Embryonic facial prominence (tissue), 1 donor: Measurements from ENCODE around the gene CXCL9.
"Not testable (repeated sequence)": the region's sequence is repeated elsewhere in the genome, so short reads cannot be mapped to it uniquely, and the experiment has no call there.

Source experiments
- DNase-seq: peaks from one replicate; pipeline ENCODE4 v3.0.0-alpha.2; 2016; ENCODE audit errors: extremely low spot score

The CXCL9 gene

GRCh38 chr4:76007089-76007862 is at the start of gene CXCL9:
Gene CXCL9, minus strand, starts transcription at chr4:76007509. Its CDS starts 60 bp downstream, at chr4:76007449.
- no peak for DNase-seq

- no peak for DNase-seq
Measured at GRCh38 chr4:76055421-76055820, 48.1 kb upstream of the CXCL9 start.

- no peak for DNase-seq
Measured at GRCh38 chr4:76055016-76055415, 47.7 kb upstream of the CXCL9 start.

GRCh38 chr4:76053730-76054129 is 46.4 kb upstream of the CXCL9 start:
- DNase-seq: no peak

GRCh38 chr4:76050560-76051050 is 43.3 kb upstream of the CXCL9 start:
- DNase-seq: not testable (repeated sequence)

- DNase-seq: not testable (repeated sequence)
Measured at GRCh38 chr4:76049860-76050416, 42.6 kb upstream of the CXCL9 start.

GRCh38 chr4:76044686-76045085 is 37.4 kb upstream of the CXCL9 start:
- not testable (repeated sequence) for DNase-seq

- not testable (repeated sequence) for DNase-seq
Measured at GRCh38 chr4:76043306-76043705, 36.0 kb upstream of the CXCL9 start.

- not testable (repeated sequence) for DNase-seq
Measured at GRCh38 chr4:76042241-76042998, 35.1 kb upstream of the CXCL9 start.

- no peak for DNase-seq
Measured at GRCh38 chr4:76036855-76037254, 29.5 kb upstream of the CXCL9 start.

GRCh38 chr4:76035799-76036380 is 28.6 kb upstream of the CXCL9 start, which contains the start of gene CXCL11:
Gene CXCL11, minus strand, starts transcription at chr4:76036070. Its CDS starts 83 bp downstream, at chr4:76035987.
- no peak for DNase-seq

GRCh38 chr4:76035141-76035540 is 27.8 kb upstream of the CXCL9 start:
- no peak for DNase-seq

- DNase-seq: no peak
Measured at GRCh38 chr4:76029300-76029699, 22.0 kb upstream of the CXCL9 start.

GRCh38 chr4:76028350-76028765 is 21.0 kb upstream of the CXCL9 start:
- no peak for DNase-seq

GRCh38 chr4:76024065-76024464 is 16.8 kb upstream of the CXCL9 start:
- no peak for DNase-seq

GRCh38 chr4:76023389-76023788 is 16.1 kb upstream of the CXCL9 start, which contains the start of gene CXCL10:
Gene CXCL10, minus strand, starts transcription at chr4:76023497. Its CDS starts 66 bp downstream, at chr4:76023431.
- DNase-seq: no peak

GRCh38 chr4:76022677-76023076 is 15.4 kb upstream of the CXCL9 start:
- DNase-seq: no peak

GRCh38 chr4:76022031-76022430 is 14.7 kb upstream of the CXCL9 start:
- DNase-seq: no peak

GRCh38 chr4:76017056-76017686 is 9.9 kb upstream of the CXCL9 start:
- DNase-seq: no peak

- DNase-seq: no peak
Measured at GRCh38 chr4:76016393-76016792, 9.1 kb upstream of the CXCL9 start.

- no peak for DNase-seq
Measured at GRCh38 chr4:76013540-76013939, 6.2 kb upstream of the CXCL9 start.
